ENCODE results near the gene SCYL3. TPM values are rescaled to one million over a fixed set of nuclear protein-coding genes. Genes with fewer than 3 reads are reported as not detected.

The SCYL3 gene
- total RNA-seq, 2 experiments from 2014 or later, result 3.5 to 3.6 TPM

- POLR2A ChIA-PET, result no interaction called here
- intact Hi-C loops (cut with DNase I, micrococcal nuclease), result loop anchor here (5.0 to 10.0 kb wide), 11 partner anchors 183 to 1955 kb away; partner anchors contain the start of genes BLZF1 (in 2 of the 2), NME7 (in 2 of the 2), DCAF6 (in 1 of the 2) and F5 (in 1 of the 2)
- TF ChIP-seq CTCF (IDR thresholded peaks at IDR 0.05), result no peak
- Histone ChIP-seq H3K9me3 (ENCODE audit: control insufficient read depth in 1 of 2, insufficient read depth in 1 of 2, low read length in 2 of 2) (no peaks in the 10 kb centered on the region), H3K4me1 (ENCODE audit: insufficient read depth, low read length) (peaks cover 23% of the 10 kb centered on the region), H3K27ac (ENCODE audit: low read depth in 1 of 2, low read length in 2 of 2) (peak overlapping the region in 1 of 2 donors; percentile 63), H3K36me3 (ENCODE audit: insufficient read depth, low read length) (peaks cover 39% of the 10 kb centered on the region), H3K27me3 (ENCODE audit: control insufficient read depth in 1 of 2, insufficient read depth in 2 of 2, low read length in 2 of 2) (no peaks in the 10 kb centered on the region), H3K4me3 (ENCODE audit: low read length) (no peak overlapping the region)
- Mint-ChIP-seq H3K36me3 (ENCODE audit: low read depth) (peaks cover 50% of the 10 kb centered on the region), H3K9me3 (no peaks in the 10 kb centered on the region), H3K27me3 (no peaks in the 10 kb centered on the region), H3K27ac (peak overlapping the region; percentile 77), H3K4me1 (ENCODE audit: low read depth) (peaks cover 71% of the 10 kb centered on the region), H3K4me3 (peak overlapping the region; percentile 8)
- CTCF ChIA-PET, result no interaction called here
- no peak for DNase-seq
- no peak for ATAC-seq (ENCODE audit: poor library complexity)
Measured at GRCh38 chr1:169889871-169890270, 3.8 kb downstream of the SCYL3 start.

DNA sequence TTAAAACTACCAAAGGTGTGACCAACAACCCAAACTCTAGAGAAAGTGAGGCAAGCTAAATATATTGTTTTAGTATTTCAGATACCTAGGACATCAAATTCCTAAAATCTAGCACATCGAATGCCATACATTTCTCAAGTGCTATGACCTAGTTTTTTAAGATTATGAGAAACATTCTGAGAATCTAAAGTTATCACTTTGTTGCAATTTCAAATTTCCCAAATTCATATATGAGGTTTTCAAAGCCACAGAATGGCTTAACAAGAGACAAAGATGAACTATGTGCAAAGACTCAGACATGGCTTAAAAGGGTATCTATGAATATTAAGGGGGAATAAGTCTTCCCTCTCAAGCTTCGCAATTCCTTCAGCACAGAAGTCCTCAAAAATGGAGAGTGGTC lies 6.8 kb downstream of the SCYL3 start:
- peaks cover 14% of the 10 kb centered on the region for H3K4me1 ChIP-seq (ENCODE audit: insufficient read depth, low read length)
- H3K9me3 Mint-ChIP-seq, result no peaks in the 10 kb centered on the region
- peak overlapping the region; percentile 12 for H3K4me3 Mint-ChIP-seq
- H3K27me3 Mint-ChIP-seq, result no peaks in the 10 kb centered on the region
- no peaks in the 10 kb centered on the region for H3K9me3 ChIP-seq (ENCODE audit: control insufficient read depth in 1 of 2, insufficient read depth in 1 of 2, low read length in 2 of 2)
- intact Hi-C loops (cut with DNase I, micrococcal nuclease), result no loop called here
- H3K4me3 ChIP-seq (ENCODE audit: low read length), result no peak overlapping the region
- peaks cover 53% of the 10 kb centered on the region for H3K36me3 Mint-ChIP-seq (ENCODE audit: low read depth)
- TF ChIP-seq CTCF (IDR thresholded peaks at IDR 0.05), result no peak
- DNase-seq (no peak), ATAC-seq (ENCODE audit: poor library complexity) (no peak)
- H3K27ac Mint-ChIP-seq, result no peak overlapping the region
- ChIA-PET POLR2A (no interaction called here), CTCF (no interaction called here)
- H3K4me1 Mint-ChIP-seq (ENCODE audit: low read depth), result peaks cover 55% of the 10 kb centered on the region
- H3K27ac ChIP-seq (ENCODE audit: low read depth in 1 of 2, low read length in 2 of 2), result no peak overlapping the region
- H3K27me3 ChIP-seq (ENCODE audit: control insufficient read depth in 1 of 2, insufficient read depth in 2 of 2, low read length in 2 of 2), result no peaks in the 10 kb centered on the region
- peaks cover 51% of the 10 kb centered on the region for H3K36me3 ChIP-seq (ENCODE audit: insufficient read depth, low read length)

DNA sequence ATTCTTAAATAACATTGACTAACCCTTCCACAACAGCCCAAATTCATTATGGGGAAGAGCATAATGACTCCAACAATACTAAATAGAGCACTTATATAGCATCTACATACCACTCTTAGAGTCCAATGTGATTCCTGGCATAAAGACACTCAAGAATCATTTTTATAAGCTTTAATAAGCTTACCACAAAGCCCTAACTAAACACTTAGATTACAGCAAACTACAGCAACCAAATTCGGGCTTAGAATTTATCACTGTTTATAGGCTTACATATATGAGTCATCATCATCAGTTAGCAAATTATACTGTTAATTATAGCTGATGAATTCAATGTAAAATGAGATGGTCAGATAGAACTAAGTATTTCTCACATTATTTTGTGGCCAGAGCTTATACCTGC lies 7.3 kb downstream of the SCYL3 start:
- intact Hi-C loops (cut with DNase I, micrococcal nuclease), result no loop called here
- Mint-ChIP-seq H3K4me3 (peak overlapping the region; percentile 12), H3K4me1 (ENCODE audit: low read depth) (peaks cover 49% of the 10 kb centered on the region), H3K27ac (no peak overlapping the region), H3K36me3 (ENCODE audit: low read depth) (peaks cover 58% of the 10 kb centered on the region), H3K27me3 (no peaks in the 10 kb centered on the region), H3K9me3 (no peaks in the 10 kb centered on the region)
- H3K36me3 ChIP-seq (ENCODE audit: insufficient read depth, low read length), result peaks cover 51% of the 10 kb centered on the region
- H3K4me1 ChIP-seq (ENCODE audit: insufficient read depth, low read length), result peaks cover 11% of the 10 kb centered on the region
- no peak for TF ChIP-seq CTCF (IDR thresholded peaks at IDR 0.05)
- ChIA-PET POLR2A (interaction anchor here (0.6 kb wide), 1 partner anchor 19 kb away, joined by 3 read pairs; no protein-coding TSS in a partner anchor), CTCF (no interaction called here)
- H3K9me3 ChIP-seq (ENCODE audit: control insufficient read depth in 1 of 2, insufficient read depth in 1 of 2, low read length in 2 of 2), result no peaks in the 10 kb centered on the region
- H3K27me3 ChIP-seq (ENCODE audit: control insufficient read depth in 1 of 2, insufficient read depth in 2 of 2, low read length in 2 of 2), result no peaks in the 10 kb centered on the region
- no peak overlapping the region for H3K27ac ChIP-seq (ENCODE audit: low read depth in 1 of 2, low read length in 2 of 2)
- no peak for ATAC-seq (ENCODE audit: poor library complexity)
- no peak for DNase-seq
- no peak overlapping the region for H3K4me3 ChIP-seq (ENCODE audit: low read length)
